Measurements from ENCODE around the gene BBS5. TPM values are rescaled to one million over a fixed set of nuclear protein-coding genes. Genes with fewer than 3 reads are reported as not detected.
"Not testable (repeated sequence)": the region's sequence is repeated elsewhere in the genome, so short reads cannot be mapped to it uniquely, and the experiment has no call there.

BBS5 gene
- total RNA-seq (2014; rRNA removed; shearing (Covaris generic)): 0.28 and 0.34 TPM in 2 replicates

DNA sequence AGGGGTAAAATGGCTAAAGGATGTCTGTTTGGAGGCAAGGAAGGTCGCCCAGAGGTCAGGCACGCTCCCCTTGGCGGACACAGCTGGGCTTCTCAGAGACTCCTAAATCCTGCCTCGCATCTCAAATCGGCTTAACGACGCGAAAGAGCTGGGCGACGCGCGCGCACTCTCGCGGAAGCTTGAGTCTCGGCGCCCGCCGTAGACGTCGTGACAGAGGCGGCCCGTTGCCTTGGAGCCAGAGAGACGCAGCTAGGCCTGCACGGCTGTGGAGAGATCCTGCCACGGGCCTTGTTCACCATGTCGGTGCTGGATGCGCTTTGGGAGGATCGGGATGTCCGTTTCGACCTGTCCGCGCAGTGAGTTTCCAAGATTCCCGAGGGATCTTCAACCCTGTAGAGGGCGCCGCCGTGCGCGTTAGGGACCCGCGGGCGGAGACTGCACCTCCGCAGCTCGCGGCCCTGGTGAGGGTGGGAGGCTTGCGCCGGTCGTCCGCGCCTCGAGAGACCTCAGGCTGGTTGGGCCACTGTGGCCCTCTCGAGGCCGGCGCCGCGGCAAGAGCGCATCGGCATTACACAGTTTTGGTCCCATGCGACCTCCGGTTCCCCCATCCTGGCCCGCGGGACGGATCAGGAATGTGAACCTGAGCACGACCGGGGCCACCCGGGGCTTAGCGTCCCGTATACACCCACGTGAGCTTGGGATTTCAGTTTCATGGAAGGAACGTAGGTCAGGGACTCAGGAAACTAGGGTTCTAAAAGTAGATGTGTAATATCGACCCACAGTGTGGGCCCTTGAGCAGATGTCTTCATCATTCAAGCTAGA lies at the start of gene BBS5:
Gene BBS5 (plus strand): TSS at position 238 of the 822 bp plus-strand sequence. CDS start 60 bp downstream, at position 298.
- DNase-seq (ENCODE audit: low spot score): peak; percentile 23

GRCh38 chr2:169431772-169432171 lies 47.5 kb upstream of the BBS5 start:
- DNase-seq (ENCODE audit: low spot score): not testable (repeated sequence)

GRCh38 chr2:169434236-169434635 lies 45.1 kb upstream of the BBS5 start:
- not testable (repeated sequence) for DNase-seq (ENCODE audit: low spot score)

DNA sequence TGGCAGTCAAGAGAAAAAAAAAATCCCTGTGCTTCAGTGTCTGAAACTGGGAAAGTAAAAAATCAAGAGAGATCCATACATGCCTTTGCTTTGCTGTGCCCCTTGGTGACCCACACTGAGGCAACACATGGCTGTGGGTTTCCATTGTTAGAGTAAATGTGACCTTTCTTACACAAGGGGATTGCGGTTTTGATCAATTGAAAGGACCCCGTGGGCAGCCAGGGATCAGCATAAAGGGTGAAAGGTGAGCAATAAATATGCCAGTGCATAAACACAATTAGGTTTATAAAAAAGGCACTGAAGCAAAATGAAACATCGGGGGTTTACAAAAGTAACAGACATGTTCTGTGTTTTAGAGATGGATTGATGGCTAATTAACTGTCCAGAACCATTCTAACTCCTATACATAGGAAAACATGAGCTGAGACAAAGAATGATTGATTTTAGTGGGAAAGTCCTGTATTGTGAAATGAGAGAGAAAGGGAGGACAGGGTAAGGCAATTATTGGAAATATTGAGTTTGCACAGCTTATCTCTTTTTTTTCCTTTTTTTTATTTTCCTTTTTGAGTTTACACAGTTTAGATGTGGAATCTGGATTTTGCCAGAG lies 40.7 kb upstream of the BBS5 start:
- no peak for DNase-seq (ENCODE audit: low spot score)

DNA sequence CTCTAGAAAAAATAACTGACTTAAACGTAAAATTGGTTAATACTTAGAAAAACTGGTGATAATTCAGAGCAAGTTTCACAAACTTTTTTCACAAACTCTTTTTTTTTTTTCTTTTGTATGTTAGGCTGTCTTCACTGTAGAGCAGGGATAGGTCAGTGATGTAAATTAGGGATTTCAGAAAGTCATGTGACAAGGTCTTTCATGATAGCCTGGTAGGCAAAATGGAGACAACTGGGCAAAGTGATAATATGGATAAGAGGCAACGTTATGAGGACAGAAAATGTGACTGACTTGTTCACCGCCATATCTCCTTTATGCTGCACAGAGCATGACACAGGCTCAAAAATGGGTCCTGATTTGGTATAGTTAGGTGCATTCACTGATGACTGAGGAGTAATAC lies 39.4 kb upstream of the BBS5 start:
- DNase-seq (ENCODE audit: low spot score): no peak

DNA sequence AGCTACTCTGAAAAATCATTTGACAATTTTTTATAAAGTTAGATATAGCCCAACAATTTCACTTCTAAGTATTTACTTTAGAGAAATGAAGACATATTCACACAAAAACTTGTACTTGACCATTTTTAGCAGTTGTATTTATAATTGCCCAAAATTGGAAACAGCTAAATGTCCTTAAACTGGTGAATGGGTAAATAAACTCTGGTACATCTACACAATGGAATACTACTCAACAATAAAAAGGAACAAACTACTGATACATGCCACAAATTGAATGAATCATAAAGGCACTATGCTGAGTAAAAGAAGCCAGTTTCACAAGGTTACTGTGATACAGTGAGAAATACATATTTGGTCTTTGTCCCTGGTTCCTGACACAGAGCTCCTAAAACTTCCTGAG lies 32.8 kb upstream of the BBS5 start:
- DNase-seq (ENCODE audit: low spot score): no peak

GRCh38 chr2:169448316-169448715 lies 31.0 kb upstream of the BBS5 start:
- no peak for DNase-seq (ENCODE audit: low spot score)

DNA sequence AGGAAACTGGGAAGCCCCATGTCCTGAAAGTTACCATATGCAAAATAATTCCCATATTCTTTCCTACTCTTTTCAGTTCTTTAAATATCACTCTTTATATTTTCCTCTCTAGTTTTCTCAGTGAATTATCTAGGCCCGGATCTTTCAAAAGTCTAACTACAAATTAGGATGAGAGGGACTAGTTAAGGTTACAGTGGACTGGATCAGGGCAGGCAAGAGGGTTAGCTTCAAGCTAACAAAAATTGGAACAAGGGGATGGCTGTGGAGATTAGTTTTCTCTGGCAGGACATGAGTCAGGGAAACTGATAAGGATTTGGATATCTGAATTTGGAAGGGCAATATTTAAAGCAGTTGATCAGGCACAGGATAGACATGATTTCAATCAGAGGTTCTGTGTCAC lies 30.4 kb upstream of the BBS5 start:
- no peak for DNase-seq (ENCODE audit: low spot score)

DNA sequence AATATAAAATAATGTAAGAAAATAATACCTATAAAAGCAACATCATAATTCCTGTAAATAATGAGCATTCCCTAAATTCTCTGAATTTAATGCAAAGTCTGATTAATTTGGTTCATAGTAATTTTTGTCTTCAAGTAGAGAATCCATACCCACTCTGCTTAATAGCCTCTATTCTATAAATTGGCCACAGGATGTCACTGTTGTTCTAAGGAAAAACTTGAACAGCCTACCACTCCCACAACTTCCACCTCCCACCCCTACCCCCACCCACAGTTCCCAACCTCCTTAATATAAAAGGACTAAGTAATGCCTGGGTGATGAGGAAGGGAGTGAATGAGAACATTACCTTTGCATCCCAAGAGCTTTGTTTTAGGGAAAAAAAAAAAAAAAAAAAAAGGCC lies 27.2 kb upstream of the BBS5 start:
- DNase-seq (ENCODE audit: low spot score): peak; percentile 64

- DNase-seq (ENCODE audit: low spot score): peak; percentile 14
Measured at GRCh38 chr2:169453044-169453443, 26.2 kb upstream of the BBS5 start.

DNA sequence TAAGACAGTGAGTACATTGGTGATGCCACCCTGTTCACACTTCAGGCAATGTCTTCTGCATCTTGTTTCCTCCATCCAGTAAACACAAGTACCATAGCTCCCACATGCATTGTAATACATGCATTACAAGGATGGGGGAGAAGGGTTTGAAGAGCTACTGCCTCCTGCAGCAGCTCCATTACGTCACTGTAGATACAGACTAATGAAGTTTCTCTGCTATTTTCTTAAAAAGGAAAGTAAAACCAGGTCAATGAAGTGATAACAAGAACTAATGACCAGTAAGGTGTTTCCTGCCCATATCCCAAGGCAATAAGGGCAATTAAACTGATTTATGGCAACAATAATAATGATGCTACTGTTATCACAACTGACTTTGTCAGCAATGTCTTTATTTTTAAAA lies 18.2 kb upstream of the BBS5 start:
- no peak for DNase-seq (ENCODE audit: low spot score)

GRCh38 chr2:169462896-169463695 lies 16.2 kb upstream of the BBS5 start:
- no peak for DNase-seq (ENCODE audit: low spot score)

- no peak for DNase-seq (ENCODE audit: low spot score)
Measured at GRCh38 chr2:169464466-169464865, 14.8 kb upstream of the BBS5 start.

- no peak for DNase-seq (ENCODE audit: low spot score)
Measured at GRCh38 chr2:169464882-169465281, 14.4 kb upstream of the BBS5 start.

DNA sequence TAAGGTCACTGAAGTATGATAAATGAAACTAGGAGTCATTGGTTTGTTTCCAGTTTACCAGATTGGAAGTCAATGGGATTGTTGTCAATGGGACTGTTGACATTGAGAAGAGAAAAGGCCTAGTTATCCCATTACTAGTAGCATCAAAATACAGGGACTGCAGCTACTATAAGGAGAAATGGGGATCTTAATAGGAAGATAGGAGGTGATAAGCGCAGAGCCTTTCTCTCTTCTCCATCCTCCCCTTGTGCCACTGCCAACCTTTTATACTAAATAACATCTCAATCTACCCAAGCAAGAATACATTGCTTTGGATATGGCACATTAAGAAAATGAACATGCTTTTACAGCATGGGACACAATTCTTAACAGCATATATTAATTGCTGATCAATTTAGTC lies 10.5 kb upstream of the BBS5 start:
- DNase-seq (ENCODE audit: low spot score): no peak

DNA sequence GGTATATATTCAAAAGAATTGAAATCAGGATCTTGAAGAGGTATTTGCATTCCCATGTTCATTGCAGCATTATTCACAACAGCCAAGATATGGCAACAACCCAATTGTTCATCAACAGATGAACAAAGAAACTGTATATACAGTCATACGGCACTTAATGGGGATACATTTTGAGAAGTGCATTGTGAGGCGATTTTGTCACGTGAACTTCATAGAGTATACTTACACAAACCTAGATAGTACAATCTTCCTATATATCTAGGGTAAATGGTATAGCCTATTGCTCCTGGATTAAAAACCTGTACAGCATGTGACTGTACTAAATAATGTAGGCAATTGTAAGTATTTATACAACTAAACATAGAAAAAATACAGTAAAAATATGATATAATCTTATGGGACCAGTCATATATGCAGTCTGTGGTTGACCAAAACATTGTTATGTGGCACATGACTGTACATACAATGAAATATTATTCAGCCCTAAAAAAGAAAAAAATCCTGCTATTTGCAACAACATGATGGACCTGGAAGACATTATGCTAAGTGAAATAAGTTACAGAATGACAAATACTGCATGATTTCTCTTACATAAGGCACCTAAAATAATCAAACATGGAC lies 9.2 kb upstream of the BBS5 start:
- DNase-seq (ENCODE audit: low spot score): no peak

DNA sequence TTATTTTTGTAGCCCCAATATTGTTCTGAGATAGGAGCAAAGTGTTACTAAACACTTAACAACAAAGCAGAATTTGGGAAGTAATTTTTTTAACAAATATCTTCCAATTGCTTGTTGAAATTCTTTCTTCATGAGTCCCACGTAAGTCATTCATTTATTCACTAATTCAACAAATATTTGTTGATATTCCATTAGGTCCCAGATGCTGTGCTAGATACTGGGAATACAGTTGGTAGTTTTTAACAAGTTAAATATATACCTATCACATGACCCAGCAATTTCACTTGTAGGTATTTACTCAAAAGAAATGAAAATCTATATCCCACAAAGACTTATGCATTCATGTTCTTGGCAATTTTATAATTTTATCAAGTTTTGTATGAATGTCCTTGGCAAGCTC lies 7.0 kb upstream of the BBS5 start:
- DNase-seq (ENCODE audit: low spot score): no peak

DNA sequence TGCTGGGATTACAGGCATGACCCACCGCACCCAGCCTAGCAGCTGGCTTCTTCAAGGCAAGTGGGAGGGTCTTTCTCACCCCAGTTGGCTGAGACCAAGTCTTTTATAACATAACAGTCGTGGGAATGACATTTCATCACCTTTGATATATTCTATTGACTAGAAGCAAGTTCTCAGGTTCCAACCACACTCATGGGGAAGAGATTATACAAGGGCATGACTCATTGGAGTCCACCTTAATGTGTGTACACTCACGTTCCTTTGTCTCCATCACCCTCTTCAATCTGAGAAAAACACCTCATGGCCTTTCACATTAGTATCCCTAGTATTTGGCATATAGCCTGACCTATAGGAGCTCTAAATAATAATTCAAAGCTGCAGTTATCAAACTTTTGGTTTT lies 2.8 kb upstream of the BBS5 start:
- no peak for DNase-seq (ENCODE audit: low spot score)

- DNase-seq (ENCODE audit: low spot score): no peak
Measured at GRCh38 chr2:169478339-169478738, 955 bp upstream of the BBS5 start.

DNA sequence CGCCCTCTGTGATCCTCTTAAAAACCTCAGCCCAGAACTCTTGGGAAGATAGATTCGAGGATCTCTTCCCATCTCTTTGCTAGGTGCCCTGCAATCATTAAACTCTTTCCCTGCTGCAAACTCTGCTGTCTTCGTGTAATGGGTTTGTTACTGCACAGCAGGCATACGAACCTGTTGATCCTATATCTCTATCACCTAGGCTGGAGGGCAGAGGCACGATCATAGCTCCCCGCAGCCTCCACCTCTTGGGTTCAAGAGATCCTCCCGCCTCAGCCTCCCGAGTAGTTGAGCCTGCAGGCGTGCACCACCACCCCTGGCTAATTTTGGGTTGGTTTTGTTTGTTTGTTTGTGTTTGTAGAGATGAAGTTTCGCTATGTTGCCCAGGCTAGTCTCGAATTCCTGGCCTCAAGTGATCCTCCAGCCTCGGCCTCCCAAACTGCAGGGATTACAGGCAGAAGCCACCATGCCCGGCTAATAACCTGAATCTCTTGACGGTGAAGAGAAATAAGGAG lies 493 bp upstream of the BBS5 start:
- DNase-seq (ENCODE audit: low spot score): no peak

DNA sequence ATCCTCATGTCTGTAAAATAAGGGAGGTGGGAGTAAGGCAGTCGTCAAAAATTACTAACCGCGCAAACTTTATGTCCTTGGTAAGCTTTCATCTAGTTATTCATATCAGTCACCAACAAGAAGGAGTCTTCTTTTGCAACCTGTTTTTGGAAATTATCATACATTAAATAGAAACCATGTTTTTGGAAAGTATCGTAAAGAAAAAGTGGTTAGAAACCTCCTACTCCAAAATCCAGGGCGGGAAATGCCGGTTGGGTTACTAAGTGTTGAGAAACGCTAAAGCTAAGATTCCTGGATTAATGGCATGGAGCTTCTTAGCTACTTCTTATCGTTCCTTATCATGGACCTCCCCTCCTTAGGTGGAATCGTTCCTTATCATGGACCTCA lies 778 bp downstream of the BBS5 start:
- no peak for DNase-seq (ENCODE audit: low spot score)

DNA sequence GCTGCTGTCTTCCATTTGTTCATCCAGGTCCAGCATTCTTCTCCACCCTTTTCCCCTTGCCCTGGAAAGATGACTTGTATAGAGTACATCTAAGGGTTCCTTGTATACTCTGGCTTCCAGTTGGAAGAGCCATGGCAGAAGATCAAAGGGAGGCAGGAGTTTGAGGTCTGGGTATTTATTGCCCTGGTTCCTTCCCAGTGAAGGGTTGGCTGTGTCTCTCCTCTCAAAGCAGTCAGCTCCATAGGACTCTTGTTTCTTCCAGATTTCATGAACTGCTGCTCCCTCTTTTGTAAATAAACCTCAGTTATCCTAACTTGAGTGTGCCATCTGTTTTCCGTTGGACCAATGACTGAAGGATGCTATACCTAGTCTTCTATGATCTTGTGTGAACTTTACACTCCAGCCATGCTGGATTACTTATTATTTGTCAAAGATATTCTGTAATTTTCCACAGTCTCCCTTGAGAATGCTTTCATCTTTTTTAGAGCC lies 6.4 kb downstream of the BBS5 start:
- no peak for DNase-seq (ENCODE audit: low spot score)

Measured in HT-29 (cell line).